Central memory CD4-positive, alpha-beta T cell (primary cell): ENCODE results near the gene SFTA2.
"Not testable (repeated sequence)": the region's sequence is repeated elsewhere in the genome, so short reads cannot be mapped to it uniquely, and the experiment has no call there.

Source experiments
- DNase-seq: peaks from one replicate; pipeline ENCODE4 v3.0.0; 2022

The SFTA2 gene

GRCh38 chr6:30942338-30943060 lies 10.5 kb upstream of the SFTA2 start:
- DNase-seq = no peak

GRCh38 chr6:30940361-30940986 lies 8.5 kb upstream of the SFTA2 start, which contains the start of gene MUCL3:
TSS of gene MUCL3 (plus strand) at chr6:30940973. CDS start at chr6:30941000, 27 bp downstream.
- DNase-seq = no peak

- no peak for DNase-seq
Observed at GRCh38 chr6:30939473-30939872, 7.5 kb upstream of the SFTA2 start.

- DNase-seq = no peak
Observed at GRCh38 chr6:30938730-30939129, 6.8 kb upstream of the SFTA2 start.

GRCh38 chr6:30937265-30937664 lies 5.3 kb upstream of the SFTA2 start:
- no peak for DNase-seq

GRCh38 chr6:30935018-30935417 lies 3.0 kb upstream of the SFTA2 start:
- no peak for DNase-seq

GRCh38 chr6:30932665-30933365 lies 845 bp upstream of the SFTA2 start:
- no peak for DNase-seq

- DNase-seq = no peak
Observed at GRCh38 chr6:30931272-30931671, 698 bp downstream of the SFTA2 start.

GRCh38 chr6:30930506-30930905 lies 1.5 kb downstream of the SFTA2 start:
- DNase-seq = no peak

- DNase-seq = no peak
Observed at GRCh38 chr6:30928677-30929076, 3.3 kb downstream of the SFTA2 start.

GRCh38 chr6:30927080-30927479 lies 4.9 kb downstream of the SFTA2 start:
- not testable (repeated sequence) for DNase-seq

- DNase-seq = no peak
Observed at GRCh38 chr6:30926644-30927043, 5.3 kb downstream of the SFTA2 start.

GRCh38 chr6:30924040-30924627 lies 7.8 kb downstream of the SFTA2 start:
- not testable (repeated sequence) for DNase-seq

GRCh38 chr6:30922447-30922852 lies 9.5 kb downstream of the SFTA2 start:
- DNase-seq = no peak

- no peak for DNase-seq
Observed at GRCh38 chr6:30918670-30919069, 13.3 kb downstream of the SFTA2 start.

- no peak for DNase-seq
Observed at GRCh38 chr6:30917487-30917886, 14.5 kb downstream of the SFTA2 start.

- DNase-seq = no peak
Observed at GRCh38 chr6:30917041-30917440, 14.9 kb downstream of the SFTA2 start.

- no peak for DNase-seq
Observed at GRCh38 chr6:30915591-30915946, 16.4 kb downstream of the SFTA2 start.

- no peak for DNase-seq
Observed at GRCh38 chr6:30914854-30915590, 16.9 kb downstream of the SFTA2 start.

GRCh38 chr6:30914076-30914853 lies 17.7 kb downstream of the SFTA2 start, which contains the start of gene VARS2:
TSS of gene VARS2 (plus strand) at chr6:30914238. CDS start at chr6:30914837, 599 bp downstream.
- DNase-seq = peak; percentile 89

GRCh38 chr6:30913721-30914075 lies 18.3 kb downstream of the SFTA2 start:
- DNase-seq = no peak
